Mammary epithelial cell (primary cell): Measurements from ENCODE around the gene BMPR2.

Experiments
- EZH2 ChIP-seq: IDR thresholded peaks from 2 replicates; pipeline ENCODE4 v1.6.1; 2012; ENCODE audit warnings: low read length, inconsistent platforms, borderline replicate concordance
- TF ChIP-seq, protein P1 (sequence below), 2 donors: IDR thresholded peaks in 1 of 2; conservative IDR thresholded peaks in 1 of 2; 2 replicates each; pipeline ENCODE4 v1.5.1; 2011 to 2012; ENCODE audit warnings: inconsistent platforms in 2 of 2, low read length in 2 of 2, mild to moderate bottlenecking in 2 of 2, control low read depth in 1 of 2, low read depth in 1 of 2; ENCODE audit not compliant: insufficient read depth in 1 of 2; ENCODE audit errors: extremely low read depth in 1 of 2

DNA sequence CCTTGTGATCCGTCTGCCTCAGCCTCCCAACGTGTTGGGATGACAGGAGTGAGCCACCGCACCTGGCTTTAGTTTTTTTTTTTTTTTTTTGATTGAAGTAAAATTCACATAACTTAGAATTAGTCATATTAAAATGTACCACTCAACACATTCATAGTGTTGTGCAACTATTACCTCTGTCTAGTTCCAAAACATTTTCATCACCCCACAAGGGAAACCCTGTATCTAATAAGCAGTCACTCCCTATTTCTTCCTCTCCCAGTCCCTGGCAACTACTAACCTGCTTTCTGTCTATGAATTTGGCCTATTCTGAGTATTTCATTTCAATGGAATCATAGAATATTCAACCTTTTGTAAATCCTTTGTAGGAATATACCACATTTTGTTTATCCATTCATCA, 134.8 kb downstream of the BMPR2 start:
- TF ChIP-seq, protein P1, sequence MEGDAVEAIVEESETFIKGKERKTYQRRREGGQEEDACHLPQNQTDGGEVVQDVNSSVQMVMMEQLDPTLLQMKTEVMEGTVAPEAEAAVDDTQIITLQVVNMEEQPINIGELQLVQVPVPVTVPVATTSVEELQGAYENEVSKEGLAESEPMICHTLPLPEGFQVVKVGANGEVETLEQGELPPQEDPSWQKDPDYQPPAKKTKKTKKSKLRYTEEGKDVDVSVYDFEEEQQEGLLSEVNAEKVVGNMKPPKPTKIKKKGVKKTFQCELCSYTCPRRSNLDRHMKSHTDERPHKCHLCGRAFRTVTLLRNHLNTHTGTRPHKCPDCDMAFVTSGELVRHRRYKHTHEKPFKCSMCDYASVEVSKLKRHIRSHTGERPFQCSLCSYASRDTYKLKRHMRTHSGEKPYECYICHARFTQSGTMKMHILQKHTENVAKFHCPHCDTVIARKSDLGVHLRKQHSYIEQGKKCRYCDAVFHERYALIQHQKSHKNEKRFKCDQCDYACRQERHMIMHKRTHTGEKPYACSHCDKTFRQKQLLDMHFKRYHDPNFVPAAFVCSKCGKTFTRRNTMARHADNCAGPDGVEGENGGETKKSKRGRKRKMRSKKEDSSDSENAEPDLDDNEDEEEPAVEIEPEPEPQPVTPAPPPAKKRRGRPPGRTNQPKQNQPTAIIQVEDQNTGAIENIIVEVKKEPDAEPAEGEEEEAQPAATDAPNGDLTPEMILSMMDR (conservative IDR thresholded peaks at IDR 0.05 in 1 of 2, IDR thresholded peaks at IDR 0.05 in 1 of 2; ENCODE audit: extremely low read depth in 1 of 2, insufficient read depth in 1 of 2, low read depth in 1 of 2, low read length in 2 of 2) = no peak
- no peak for TF ChIP-seq EZH2
